ENCODE results near the gene CD79B. TPM values are rescaled to one million over a fixed set of nuclear protein-coding genes. Genes with fewer than 3 reads are reported as not detected.
A peak's percentile ranks its signal among the peaks of the same experiment; 100 is the strongest.

CD79B gene
- total and polyA plus RNA-seq, 2 experiments from 2014 or later: 0.23 TPM; not detected in 1

GRCh38 chr17:63950940-63951907, 19.1 kb upstream of the CD79B start:
- DNase-seq (ENCODE audit: low read depth in 1 of 2, low spot score in 1 of 2): peak in 1 of 2 donors; percentile 46
- H3K9me3 ChIP-seq (ENCODE audit: low read depth): no peaks in the 10 kb centered on the region

GRCh38 chr17:63949576-63950250, 17.6 kb upstream of the CD79B start:
- Histone ChIP-seq H3K4me1 (ENCODE audit: low read depth) (peaks cover 10% of the 10 kb centered on the region), H3K27me3 (no peaks in the 10 kb centered on the region), H3K27ac (no peak overlapping the region), H3K9me3 (ENCODE audit: low read depth) (no peaks in the 10 kb centered on the region), H3K36me3 (no peaks in the 10 kb centered on the region), H3K4me3 (no peak overlapping the region)
- TF ChIP-seq CTCF (IDR thresholded peaks at IDR 0.05; ENCODE audit: low read depth, low read length): no peak
- DNase-seq (ENCODE audit: low read depth in 1 of 2, low spot score in 1 of 2): no peak

More at GRCh38 chr17:63950940-63951907, 19.1 kb upstream of the CD79B start:
- Histone ChIP-seq H3K27me3 (no peaks in the 10 kb centered on the region), H3K27ac (no peak overlapping the region), H3K4me1 (ENCODE audit: low read depth) (peaks cover 10% of the 10 kb centered on the region), H3K4me3 (no peak overlapping the region), H3K36me3 (no peaks in the 10 kb centered on the region)
- peak; percentile 20 for TF ChIP-seq CTCF (IDR thresholded peaks at IDR 0.05; ENCODE audit: low read depth, low read length)

- Histone ChIP-seq H3K4me3 (no peak overlapping the region), H3K27ac (no peak overlapping the region), H3K36me3 (no peaks in the 10 kb centered on the region), H3K9me3 (ENCODE audit: low read depth) (no peaks in the 10 kb centered on the region), H3K27me3 (no peaks in the 10 kb centered on the region), H3K4me1 (ENCODE audit: low read depth) (peaks cover 4% of the 10 kb centered on the region)
- no peak for DNase-seq (ENCODE audit: low read depth in 1 of 2, low spot score in 1 of 2)
- TF ChIP-seq CTCF (IDR thresholded peaks at IDR 0.05; ENCODE audit: low read depth, low read length): no peak
Observed at GRCh38 chr17:63948521-63948920, 16.4 kb upstream of the CD79B start.

- no peak overlapping the region for H3K4me3 ChIP-seq
- H3K27ac ChIP-seq: no peak overlapping the region
- peaks cover 4% of the 10 kb centered on the region for H3K4me1 ChIP-seq (ENCODE audit: low read depth)
- no peaks in the 10 kb centered on the region for H3K27me3 ChIP-seq
- no peak for TF ChIP-seq CTCF (IDR thresholded peaks at IDR 0.05; ENCODE audit: low read depth, low read length)
- no peak for DNase-seq (ENCODE audit: low read depth in 1 of 2, low spot score in 1 of 2)
- no peaks in the 10 kb centered on the region for H3K9me3 ChIP-seq (ENCODE audit: low read depth)
- H3K36me3 ChIP-seq: no peaks in the 10 kb centered on the region
Observed at GRCh38 chr17:63947711-63948330, 15.7 kb upstream of the CD79B start.

Data from cardiac muscle cell (in vitro differentiated cells and primary cell).